Tibial nerve (tissue), 4 donors: ENCODE results near the gene CTTNBP2. TPM values are rescaled to one million over a fixed set of nuclear protein-coding genes. Genes with fewer than 3 reads are reported as not detected.

Experiments used
- DNase-seq, 2 donors: peaks; one replicate each; pipeline ENCODE4 v3.0.0-alpha.2; 2019; ENCODE audit warnings: low spot score in 2 of 2
- H3K27ac ChIP-seq, 4 donors: fragments of 200-600 bp; sonication (generic) in 3 of 4; one replicate each; pipeline ENCODE4 v1.5.1; 2017 to 2019; ENCODE audit warnings: mild to moderate bottlenecking in 1 of 4
- H3K27me3 ChIP-seq, 2 donors: fragments of 200-600 bp; sonication (generic) in 1 of 2; one replicate each; pipeline versions ENCODE4 v1.5.1 to v1.6.0; 2017 to 2019
- H3K36me3 ChIP-seq, 3 donors: fragments of 200-600 bp; sonication (generic); one replicate each; pipeline ENCODE4 v1.5.1; 2018 to 2019
- H3K4me1 ChIP-seq, 4 donors: fragments of 200-600 bp; sonication (generic) in 3 of 4; one replicate each; pipeline ENCODE4 v1.5.1; 2017 to 2019
- H3K4me3 ChIP-seq, 4 donors: fragments of 200-600 bp; sonication (generic) in 3 of 4; one replicate each; pipeline ENCODE4 v1.5.1; 2017 to 2019; ENCODE audit warnings: mild to moderate bottlenecking in 1 of 4, moderate library complexity in 1 of 4
- H3K9me3 ChIP-seq, 4 donors: fragments of 200-600 bp; sonication (generic) in 3 of 4; one replicate each; pipeline ENCODE4 v1.5.1; 2017 to 2019
- EP300 ChIP-seq, 2 donors: sonication (generic); formaldehyde crosslinking; IDR thresholded peaks; one replicate each; pipeline ENCODE4 v1.6.1; 2017; ENCODE audit warnings: antibody characterized with exemption in 2 of 2, mild to moderate bottlenecking in 1 of 2
- POLR2A ChIP-seq, 2 donors: fragments of 450-650 bp; IDR thresholded peaks; one replicate each; pipeline ENCODE4 v1.6.1; 2017; ENCODE audit warnings: antibody characterized with exemption in 2 of 2, mild to moderate bottlenecking in 2 of 2, moderate library complexity in 2 of 2
- whole genome bisulfite sequencing, 2 donors: methylation state at CpG; one replicate each; pipeline ENCODE4 v1.1.5; 2018; 5-methylcytosine and 5-hydroxymethylcytosine counted together
- total RNA-seq, 4 donors: library from RNA; depleted of rRNA; stranded (reverse); fragments of >200 nt; gene quantifications; one replicate each; pipeline ENCODE4 v1.1.0, GENCODE V29; 2016
- TF ChIP-seq, protein P1 (sequence below), 5 experiments: fragments of 200-600 bp in 3 of 5; fragments of 450-650 bp in 2 of 5; sonication (generic) in 3 of 5; IDR thresholded peaks; one replicate each; pipeline ENCODE4 v1.5.1; 2016 to 2019; ENCODE audit warnings: antibody characterized with exemption in 5 of 5, mild to moderate bottlenecking in 3 of 5, moderate library complexity in 2 of 5

The CTTNBP2 gene
- total RNA-seq: 10 to 100 TPM; 12.9 to 19.3 (median 17.1) TPM

GRCh38 chr7:117873310-117874190, at the start of gene CTTNBP2:
CTTNBP2 (minus strand) TSS chr7:117873441; CDS start chr7:117873415, 26 bp downstream.
- Histone ChIP-seq H3K36me3 (no peaks in the 10 kb centered on the region), H3K27ac (peak within 1 kb of the TSS; percentile 71 to 89 (median 76)), H3K4me1 (peaks cover 0 to 32% (median 0%) of the 10 kb centered on the region in 4 donors), H3K9me3 (no peaks in the 10 kb centered on the region), H3K27me3 (no peaks in the 10 kb centered on the region), H3K4me3 (peak within 1 kb of the TSS; percentile 60 to 92 (median 82))
- TF ChIP-seq, protein P1, sequence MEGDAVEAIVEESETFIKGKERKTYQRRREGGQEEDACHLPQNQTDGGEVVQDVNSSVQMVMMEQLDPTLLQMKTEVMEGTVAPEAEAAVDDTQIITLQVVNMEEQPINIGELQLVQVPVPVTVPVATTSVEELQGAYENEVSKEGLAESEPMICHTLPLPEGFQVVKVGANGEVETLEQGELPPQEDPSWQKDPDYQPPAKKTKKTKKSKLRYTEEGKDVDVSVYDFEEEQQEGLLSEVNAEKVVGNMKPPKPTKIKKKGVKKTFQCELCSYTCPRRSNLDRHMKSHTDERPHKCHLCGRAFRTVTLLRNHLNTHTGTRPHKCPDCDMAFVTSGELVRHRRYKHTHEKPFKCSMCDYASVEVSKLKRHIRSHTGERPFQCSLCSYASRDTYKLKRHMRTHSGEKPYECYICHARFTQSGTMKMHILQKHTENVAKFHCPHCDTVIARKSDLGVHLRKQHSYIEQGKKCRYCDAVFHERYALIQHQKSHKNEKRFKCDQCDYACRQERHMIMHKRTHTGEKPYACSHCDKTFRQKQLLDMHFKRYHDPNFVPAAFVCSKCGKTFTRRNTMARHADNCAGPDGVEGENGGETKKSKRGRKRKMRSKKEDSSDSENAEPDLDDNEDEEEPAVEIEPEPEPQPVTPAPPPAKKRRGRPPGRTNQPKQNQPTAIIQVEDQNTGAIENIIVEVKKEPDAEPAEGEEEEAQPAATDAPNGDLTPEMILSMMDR (IDR thresholded peaks at IDR 0.05): no peak
- TF ChIP-seq EP300 (IDR thresholded peaks at IDR 0.05) (no peak), POLR2A (IDR thresholded peaks at IDR 0.05) (peak in 1 of 2 donors; percentile 15)
- whole genome bisulfite sequencing, 2 donors: 3 to 5% methylated on average over 25 to 51 of the region's 87 CpGs
- peak; percentile 23 to 25 for DNase-seq

DNA sequence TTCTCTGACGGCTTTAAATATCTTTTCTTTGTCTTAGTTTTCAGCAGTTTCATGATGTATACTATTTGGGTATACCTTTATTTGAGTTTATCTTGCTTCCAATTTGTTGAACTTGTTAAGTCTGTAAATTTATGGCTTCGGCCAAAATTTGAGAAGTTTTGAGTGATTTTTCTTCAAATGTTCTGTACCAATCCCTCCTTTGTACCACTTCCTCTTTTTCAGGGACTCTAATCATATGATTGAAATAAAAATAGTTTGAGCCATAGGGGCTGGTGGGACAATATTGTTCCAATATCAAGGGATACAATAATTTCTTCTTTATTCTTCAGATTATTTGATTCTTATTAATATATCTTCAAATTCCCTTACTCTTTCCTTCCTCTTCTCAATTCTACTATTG, 43.1 kb upstream of the CTTNBP2 start:
- 89 to 96% methylated on average over 2 of the region's 2 CpGs for WGBS, 2 donors
- H3K27me3 ChIP-seq: no peaks in the 10 kb centered on the region
- H3K36me3 ChIP-seq: no peaks in the 10 kb centered on the region
- no peaks in the 10 kb centered on the region for H3K4me1 ChIP-seq
- no peak for TF ChIP-seq EP300 (IDR thresholded peaks at IDR 0.05)
- TF ChIP-seq, protein P1 (IDR thresholded peaks at IDR 0.05): no peak
- no peak for TF ChIP-seq POLR2A (IDR thresholded peaks at IDR 0.05)
- no peak for DNase-seq
- H3K4me3 ChIP-seq: no peak overlapping the region
- no peak overlapping the region for H3K27ac ChIP-seq
- H3K9me3 ChIP-seq: peaks cover 0 to 20% (median 4%) of the 10 kb centered on the region in 4 donors

DNA sequence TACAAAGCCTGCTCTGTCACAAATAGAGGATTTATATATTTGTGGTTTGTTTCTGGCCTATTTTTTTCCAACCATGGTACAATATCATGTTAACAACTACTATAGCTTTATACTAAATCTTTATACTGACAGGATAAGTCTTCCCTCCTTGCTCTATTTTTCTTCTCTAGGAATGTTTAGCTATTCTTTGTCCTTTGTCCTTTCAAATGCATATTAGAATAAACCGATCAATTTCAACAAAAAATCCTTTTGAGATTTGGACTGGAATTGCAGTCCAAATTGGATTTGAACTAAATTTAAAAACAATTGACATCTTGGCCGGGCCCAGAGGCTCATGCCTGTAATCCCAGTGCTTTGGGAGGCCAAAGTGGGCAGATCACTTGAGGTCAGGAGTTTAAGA, 39.2 kb upstream of the CTTNBP2 start:
- TF ChIP-seq, protein P1 (IDR thresholded peaks at IDR 0.05): no peak
- TF ChIP-seq EP300 (IDR thresholded peaks at IDR 0.05): no peak
- TF ChIP-seq POLR2A (IDR thresholded peaks at IDR 0.05): no peak
- H3K27me3 ChIP-seq: no peaks in the 10 kb centered on the region
- WGBS, 2 donors: 75 to 83% methylated on average over 2 of the region's 2 CpGs
- no peaks in the 10 kb centered on the region for H3K4me1 ChIP-seq
- no peaks in the 10 kb centered on the region for H3K36me3 ChIP-seq
- no peak overlapping the region for H3K27ac ChIP-seq
- no peak for DNase-seq
- peaks cover 0 to 20% (median 4%) of the 10 kb centered on the region in 4 donors for H3K9me3 ChIP-seq
- no peak overlapping the region for H3K4me3 ChIP-seq

- no peak for DNase-seq
- 86 to 87% methylated on average over 3 of the region's 3 CpGs for WGBS, 2 donors
Observed at GRCh38 chr7:117908031-117908795, 35.0 kb upstream of the CTTNBP2 start.

More at GRCh38 chr7:117908031-117908795, 35.0 kb upstream of the CTTNBP2 start:
- no peaks in the 10 kb centered on the region for H3K27me3 ChIP-seq
- no peak overlapping the region for H3K27ac ChIP-seq
- no peaks in the 10 kb centered on the region for H3K4me1 ChIP-seq
- no peaks in the 10 kb centered on the region for H3K36me3 ChIP-seq
- no peaks in the 10 kb centered on the region for H3K9me3 ChIP-seq
- TF ChIP-seq EP300 (IDR thresholded peaks at IDR 0.05) (no peak), POLR2A (IDR thresholded peaks at IDR 0.05) (no peak)
- TF ChIP-seq, protein P1 (IDR thresholded peaks at IDR 0.05): no peak
- H3K4me3 ChIP-seq: no peak overlapping the region
